GM12878 (cell line): ENCODE results near the gene AKAP13.

ENCODE experiments used
- CHD4 ChIP-seq: fragments of 200-600 bp; sonication (generic); IDR thresholded peaks from 2 replicates; pipeline ENCODE4 v1.6.1; 2016; ENCODE audit warnings: mild to moderate bottlenecking
- EZH2 ChIP-seq: IDR thresholded peaks from 2 replicates; pipeline ENCODE4 v1.6.1; 2012; ENCODE audit warnings: low read depth, mild to moderate bottlenecking, control low read depth, inconsistent platforms, low read length, borderline replicate concordance; ENCODE audit not compliant: control insufficient read depth
- TF ChIP-seq, protein P1 (sequence below): fragments of 450-650 bp; IDR thresholded peaks from 2 replicates; pipeline ENCODE4 v1.6.1; 2018; ENCODE audit warnings: borderline replicate concordance, mild to moderate bottlenecking; ENCODE audit not compliant: partially characterized antibody
- TF ChIP-seq, protein P2 (sequence below), 3 experiments: IDR thresholded peaks in 2 of 3; conservative IDR thresholded peaks in 1 of 3; 2 replicates each; pipeline ENCODE4 v1.5.1; 2011; ENCODE audit warnings: low read depth in 3 of 3, low read length in 3 of 3, mild to moderate bottlenecking in 3 of 3, control low read depth in 2 of 3, moderate library complexity in 2 of 3, inconsistent platforms in 1 of 3, mixed read lengths in 1 of 3; ENCODE audit not compliant: control insufficient read depth in 2 of 3, insufficient read depth in 1 of 3; ENCODE audit errors: extremely low read depth in 1 of 3
- TF ChIP-seq, protein P3 (sequence below): IDR thresholded peaks from 2 replicates; pipeline ENCODE4 v1.6.1; 2012; ENCODE audit warnings: low read depth, low read length, improper control_type of control experiment

DNA sequence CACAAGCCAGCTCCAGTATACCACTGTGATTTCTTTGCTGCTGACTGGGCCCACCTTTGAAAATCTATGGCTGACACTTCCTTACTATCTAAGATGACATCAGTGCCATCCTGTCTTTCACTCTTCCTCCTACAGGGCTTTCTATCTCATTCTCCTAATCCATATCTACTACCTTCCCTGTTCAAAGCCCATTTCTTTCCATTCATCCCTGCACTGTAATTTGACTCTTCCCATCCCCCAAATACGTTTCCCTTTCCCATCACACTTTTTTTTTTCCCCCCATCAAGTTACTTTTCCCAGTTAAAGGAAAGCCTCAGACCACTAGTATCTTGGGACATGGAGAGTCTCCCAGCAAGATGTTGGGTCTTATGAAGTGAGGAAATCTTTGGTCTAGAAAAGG lies 136.7 kb downstream of the AKAP13 start:
- TF ChIP-seq, protein P1, sequence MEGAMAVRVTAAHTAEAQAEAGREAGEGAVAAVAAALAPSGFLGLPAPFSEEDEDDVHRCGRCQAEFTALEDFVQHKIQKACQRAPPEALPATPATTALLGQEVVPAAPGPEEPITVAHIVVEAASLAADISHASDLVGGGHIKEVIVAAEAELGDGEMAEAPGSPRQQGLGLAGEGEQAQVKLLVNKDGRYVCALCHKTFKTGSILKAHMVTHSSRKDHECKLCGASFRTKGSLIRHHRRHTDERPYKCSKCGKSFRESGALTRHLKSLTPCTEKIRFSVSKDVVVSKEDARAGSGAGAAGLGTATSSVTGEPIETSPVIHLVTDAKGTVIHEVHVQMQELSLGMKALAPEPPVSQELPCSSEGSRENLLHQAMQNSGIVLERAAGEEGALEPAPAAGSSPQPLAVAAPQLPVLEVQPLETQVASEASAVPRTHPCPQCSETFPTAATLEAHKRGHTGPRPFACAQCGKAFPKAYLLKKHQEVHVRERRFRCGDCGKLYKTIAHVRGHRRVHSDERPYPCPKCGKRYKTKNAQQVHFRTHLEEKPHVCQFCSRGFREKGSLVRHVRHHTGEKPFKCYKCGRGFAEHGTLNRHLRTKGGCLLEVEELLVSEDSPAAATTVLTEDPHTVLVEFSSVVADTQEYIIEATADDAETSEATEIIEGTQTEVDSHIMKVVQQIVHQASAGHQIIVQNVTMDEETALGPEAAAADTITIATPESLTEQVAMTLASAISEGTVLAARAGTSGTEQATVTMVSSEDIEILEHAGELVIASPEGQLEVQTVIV: no peak
- TF ChIP-seq, protein P2, sequence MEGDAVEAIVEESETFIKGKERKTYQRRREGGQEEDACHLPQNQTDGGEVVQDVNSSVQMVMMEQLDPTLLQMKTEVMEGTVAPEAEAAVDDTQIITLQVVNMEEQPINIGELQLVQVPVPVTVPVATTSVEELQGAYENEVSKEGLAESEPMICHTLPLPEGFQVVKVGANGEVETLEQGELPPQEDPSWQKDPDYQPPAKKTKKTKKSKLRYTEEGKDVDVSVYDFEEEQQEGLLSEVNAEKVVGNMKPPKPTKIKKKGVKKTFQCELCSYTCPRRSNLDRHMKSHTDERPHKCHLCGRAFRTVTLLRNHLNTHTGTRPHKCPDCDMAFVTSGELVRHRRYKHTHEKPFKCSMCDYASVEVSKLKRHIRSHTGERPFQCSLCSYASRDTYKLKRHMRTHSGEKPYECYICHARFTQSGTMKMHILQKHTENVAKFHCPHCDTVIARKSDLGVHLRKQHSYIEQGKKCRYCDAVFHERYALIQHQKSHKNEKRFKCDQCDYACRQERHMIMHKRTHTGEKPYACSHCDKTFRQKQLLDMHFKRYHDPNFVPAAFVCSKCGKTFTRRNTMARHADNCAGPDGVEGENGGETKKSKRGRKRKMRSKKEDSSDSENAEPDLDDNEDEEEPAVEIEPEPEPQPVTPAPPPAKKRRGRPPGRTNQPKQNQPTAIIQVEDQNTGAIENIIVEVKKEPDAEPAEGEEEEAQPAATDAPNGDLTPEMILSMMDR (IDR thresholded peaks at IDR 0.05 in 2 of 3, conservative IDR thresholded peaks at IDR 0.05 in 1 of 3; ENCODE audit: control insufficient read depth in 2 of 3, extremely low read depth in 1 of 3, insufficient read depth in 1 of 3, low read depth in 3 of 3, low read length in 3 of 3): no peak
- TF ChIP-seq, protein P3, sequence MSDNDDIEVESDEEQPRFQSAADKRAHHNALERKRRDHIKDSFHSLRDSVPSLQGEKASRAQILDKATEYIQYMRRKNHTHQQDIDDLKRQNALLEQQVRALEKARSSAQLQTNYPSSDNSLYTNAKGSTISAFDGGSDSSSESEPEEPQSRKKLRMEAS: no peak
- no peak for TF ChIP-seq EZH2
- no peak for TF ChIP-seq CHD4
